GM21723 (cell line): ENCODE results near the gene TMEM255B.

ENCODE experiments used
- ATAC-seq: cut with Tn5 transposase; IDR thresholded peaks from one replicate; pipeline ENCODE4 v1.9.1; 2021; ENCODE audit warnings: mild to moderate bottlenecking, moderate library complexity; ENCODE audit not compliant: unreplicated experiment

Gene TMEM255B

GRCh38 chr13:113801289-113801961 lies 42.4 kb downstream of the TMEM255B start:
- ATAC-seq = no peak

DNA sequence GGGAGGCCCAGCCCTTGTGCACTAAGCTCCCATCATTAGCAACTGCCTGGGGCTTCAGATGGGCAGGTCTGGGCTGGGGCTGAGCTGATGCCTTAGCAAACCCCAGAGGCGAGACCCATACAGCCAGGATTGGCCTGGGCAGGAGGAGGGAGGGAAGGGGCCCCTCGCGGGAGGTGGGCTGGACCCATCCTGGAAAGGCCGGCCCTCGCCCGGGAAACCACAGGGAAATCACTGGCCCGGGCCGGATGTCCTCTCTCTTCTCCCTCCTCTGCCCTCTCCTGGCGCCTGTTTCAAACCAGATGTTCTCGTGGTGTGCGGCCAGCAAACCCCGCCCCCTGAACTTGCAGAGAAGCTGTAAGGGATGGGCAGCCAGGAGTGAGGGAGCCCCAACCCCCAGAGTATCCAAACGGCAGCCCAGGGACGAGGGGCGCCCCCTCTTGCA lies 43.1 kb downstream of the TMEM255B start:
- no peak for ATAC-seq

DNA sequence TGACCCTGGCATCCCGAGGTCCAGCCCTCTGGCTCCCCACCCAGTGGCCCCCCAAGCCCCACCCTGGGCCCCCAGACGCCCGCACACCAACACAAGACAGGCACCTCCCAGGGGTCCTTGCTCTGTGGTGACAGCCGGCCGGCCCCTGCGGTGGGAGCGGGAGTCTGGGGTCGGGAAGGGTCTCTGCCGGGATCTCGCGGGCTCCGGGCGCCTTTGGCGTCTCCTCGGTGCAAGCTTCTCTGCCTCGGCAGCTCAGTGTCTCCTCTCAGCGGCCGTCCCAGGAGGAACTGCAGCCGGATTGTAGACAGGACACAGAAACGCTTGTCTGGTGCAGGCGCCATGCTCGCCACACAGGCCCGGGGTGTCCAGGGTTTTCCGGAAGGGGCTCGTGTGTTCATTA lies 43.7 kb downstream of the TMEM255B start:
- no peak for ATAC-seq

DNA sequence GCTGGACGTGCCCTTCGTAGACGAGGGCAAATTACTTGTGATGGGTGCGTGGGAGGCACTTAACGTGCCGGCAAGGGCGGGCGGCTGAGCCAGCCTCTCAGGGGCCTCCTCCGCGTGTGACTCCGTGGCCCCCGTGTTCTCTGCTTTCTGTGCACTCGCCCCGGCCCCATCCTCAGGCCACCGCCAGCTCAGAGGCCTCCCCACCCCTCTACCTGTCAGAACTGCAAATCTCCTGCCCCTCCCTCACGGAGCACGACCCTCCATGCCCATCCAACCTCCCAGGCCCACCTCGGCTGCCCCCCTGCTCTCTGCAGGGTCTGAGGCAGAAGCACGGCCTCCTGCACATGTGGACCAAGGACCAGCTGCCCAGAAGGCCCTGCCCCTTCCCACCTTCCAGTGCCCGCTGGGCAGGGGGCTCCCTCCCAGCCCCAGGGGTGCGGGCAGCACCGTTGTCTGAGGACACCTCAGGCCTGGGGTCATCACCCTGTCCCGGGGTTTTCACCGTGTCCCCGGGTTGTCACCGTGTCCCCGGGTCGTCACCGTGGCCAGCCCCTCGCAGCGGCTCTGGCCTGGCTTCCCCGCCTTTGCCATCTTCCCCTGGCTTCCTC lies 44.5 kb downstream of the TMEM255B start:
- ATAC-seq = no peak

DNA sequence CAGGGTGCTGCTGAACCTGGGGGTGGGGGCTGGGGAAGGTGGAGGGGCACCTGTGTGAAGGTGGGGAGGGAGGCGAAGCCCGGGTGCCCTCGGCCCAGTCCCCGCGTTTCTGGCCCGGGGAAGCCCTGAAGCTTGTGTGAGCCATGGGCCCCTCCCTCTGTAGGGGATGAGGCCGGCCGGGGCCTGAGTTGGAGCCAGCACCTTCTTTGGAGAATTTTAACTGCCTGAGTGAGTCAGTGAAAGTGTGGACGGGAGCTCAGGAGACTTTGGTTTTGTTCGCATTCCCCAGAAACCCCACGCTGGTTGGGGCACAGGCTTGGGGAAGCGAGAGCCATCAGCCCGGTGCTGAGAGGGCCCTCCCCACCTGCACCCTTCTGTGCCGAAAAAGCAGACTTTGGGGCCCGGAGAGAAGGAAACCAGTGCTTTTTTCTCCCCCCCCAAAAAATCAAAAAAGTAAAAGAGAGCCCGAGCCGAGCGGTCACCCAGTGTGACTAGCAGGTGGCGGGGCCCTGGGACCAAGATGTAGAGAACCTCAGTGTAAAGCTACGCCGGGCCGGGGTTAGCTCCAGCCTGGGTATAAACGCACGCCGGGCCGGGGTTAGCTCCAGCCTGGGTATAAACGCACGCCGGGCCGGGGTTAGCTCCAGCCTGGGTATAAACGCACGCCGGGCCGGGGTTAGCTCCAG lies 45.1 kb downstream of the TMEM255B start:
- no peak for ATAC-seq

GRCh38 chr13:113804703-113805430 lies 45.8 kb downstream of the TMEM255B start:
- no peak for ATAC-seq

DNA sequence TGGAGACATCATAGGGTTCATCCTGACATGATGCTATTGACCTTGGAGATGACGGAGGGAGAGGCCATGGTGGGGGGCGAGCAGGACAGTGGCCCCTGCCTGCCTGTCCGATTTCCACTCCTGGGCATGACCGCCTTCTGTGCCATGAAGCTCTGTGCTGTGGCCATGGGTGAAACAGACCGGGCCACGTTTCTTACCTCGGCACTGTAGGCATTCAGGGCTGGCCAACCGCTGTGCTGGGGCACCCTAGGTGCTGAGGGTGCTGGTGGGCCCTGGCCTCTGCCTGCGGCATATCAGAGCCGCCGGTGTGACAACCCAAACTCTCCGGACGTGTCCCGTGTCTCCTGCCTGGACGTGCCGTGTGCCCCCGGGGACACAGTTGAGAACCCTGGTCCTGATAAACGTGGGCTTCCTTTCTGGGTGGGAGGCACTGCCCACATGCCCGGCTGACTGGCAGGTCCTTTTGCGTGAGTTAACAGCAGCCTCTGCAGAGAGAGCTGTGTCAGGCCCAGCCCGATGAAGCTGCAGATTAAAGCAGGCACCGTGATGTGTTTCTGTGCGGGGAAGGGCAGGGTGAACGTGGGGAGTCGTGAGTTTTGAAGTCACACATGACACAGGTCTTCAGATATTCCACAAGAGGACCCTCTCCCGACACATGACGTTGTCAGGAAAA lies 46.5 kb downstream of the TMEM255B start:
- no peak for ATAC-seq

DNA sequence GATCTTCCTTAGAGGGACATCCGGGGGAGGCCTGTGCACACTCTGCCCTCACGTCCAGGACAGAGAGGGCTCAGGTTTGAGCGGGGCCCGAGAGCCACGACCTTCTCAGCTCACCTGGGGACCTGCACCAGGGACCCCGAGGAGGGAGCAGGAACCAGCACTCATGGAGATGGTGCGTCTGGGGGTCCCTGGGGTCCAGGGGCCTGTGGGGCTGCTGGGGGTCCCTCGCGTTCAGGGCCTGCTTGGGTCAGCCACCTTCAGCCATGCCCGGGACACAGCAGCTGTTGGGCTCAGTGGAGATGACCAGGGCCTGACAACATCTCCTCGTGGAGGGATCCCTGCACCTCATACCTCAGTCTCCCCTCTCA lies 47.1 kb downstream of the TMEM255B start:
- no peak for ATAC-seq

DNA sequence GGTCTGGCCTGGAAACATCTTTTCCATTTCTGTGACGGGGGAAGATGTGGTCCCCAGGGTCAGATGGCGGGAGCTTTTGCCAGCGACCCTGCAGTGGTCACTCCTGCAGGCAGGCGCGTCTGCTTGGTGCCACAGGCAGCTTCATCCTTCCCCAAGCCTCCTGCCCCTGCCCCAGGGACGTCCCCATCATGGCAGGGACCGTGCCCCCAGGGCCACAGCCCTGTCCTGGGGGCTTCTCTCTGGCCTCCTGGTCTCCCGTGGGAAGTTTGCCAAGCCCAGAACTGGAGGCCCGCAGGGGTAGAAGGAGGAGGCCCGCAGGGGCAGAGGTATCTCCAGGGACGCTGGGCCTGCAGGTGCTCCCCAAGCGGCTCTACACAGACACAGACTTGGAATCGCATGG lies 47.5 kb downstream of the TMEM255B start:
- ATAC-seq = no peak

DNA sequence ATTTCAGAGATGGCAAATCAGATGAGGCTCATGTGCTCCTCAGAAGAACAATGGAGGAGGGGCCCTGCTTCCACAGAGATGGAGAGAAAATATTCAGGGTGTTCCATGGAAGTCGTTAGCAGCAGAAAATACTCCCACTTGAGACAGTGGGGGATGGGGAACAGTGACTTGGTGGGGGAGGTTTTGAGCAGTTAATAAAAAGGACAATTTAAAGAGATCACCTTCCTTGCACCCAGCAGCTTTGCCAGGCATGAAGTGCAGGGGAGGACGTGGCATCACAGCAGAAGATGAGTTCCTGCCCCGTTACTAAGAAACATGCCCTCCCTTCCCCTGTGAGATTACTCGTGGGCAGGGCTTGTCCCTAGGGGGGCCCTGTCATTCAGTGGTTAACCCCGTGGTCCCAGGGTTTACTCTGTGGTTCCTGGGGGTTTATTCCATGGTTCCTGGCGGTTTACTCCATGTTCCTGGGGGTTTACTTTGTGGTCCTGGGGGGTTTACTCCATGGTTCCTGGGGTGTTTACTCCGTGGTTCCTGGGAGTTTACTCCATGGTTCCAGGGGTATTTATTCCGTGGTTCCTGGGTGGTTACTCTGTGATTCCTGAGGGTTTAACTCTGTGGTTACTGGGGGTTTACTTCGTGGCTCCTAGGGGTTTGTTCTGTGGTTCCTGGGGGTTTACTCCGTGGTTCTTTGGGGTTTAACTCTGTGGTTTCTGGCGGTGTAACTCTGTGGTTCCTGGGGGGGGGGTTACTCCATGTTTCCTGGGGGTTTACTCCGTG lies 49.2 kb downstream of the TMEM255B start:
- no peak for ATAC-seq

GRCh38 chr13:113809934-113810333 lies 50.9 kb downstream of the TMEM255B start:
- ATAC-seq = no peak

GRCh38 chr13:113810640-113811039 lies 51.6 kb downstream of the TMEM255B start:
- ATAC-seq = no peak

GRCh38 chr13:113811081-113811928 lies 52.3 kb downstream of the TMEM255B start:
- no peak for ATAC-seq

DNA sequence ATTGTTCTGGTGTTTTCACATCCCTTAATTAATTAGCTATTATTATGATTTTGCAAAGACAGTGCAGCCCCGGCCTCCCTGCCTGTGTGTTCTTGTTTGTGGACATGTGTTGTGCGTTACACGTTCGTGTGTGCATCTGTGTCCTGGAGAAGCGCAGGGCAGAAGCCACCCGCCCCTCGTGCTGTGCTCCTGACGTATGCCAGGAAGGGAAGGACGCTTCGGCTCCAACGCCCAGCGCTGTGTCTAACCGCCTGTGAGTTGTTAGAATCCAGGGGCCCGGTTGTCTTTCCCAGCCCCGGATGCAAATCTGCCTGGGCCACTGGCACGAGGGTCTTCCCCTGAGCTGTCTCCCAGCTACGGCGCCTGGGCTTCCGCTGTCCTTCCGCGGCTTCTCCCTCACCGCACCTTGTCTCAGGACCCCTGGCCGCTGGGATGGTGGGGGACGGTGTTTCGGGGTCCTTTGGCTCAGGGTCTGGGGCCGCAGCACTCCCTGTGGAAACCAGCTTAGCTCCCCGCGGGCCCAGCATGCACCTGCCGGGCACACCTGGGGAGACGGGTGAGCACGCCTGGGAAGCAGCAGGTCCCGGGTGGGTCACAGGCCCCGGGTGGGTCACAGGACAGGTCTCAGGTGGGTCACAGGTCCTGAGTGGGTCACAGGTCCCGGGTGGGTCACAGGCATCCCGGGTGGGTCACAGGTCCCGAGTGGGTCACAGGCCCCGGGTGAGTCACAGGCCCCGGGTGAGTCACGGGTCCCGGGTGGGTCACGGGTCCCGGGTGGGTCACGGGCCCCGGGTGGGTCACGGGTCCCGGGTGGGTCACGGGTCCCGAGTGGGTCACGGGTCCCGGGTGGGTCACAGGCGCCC lies 53.4 kb downstream of the TMEM255B start:
- ATAC-seq = no peak

DNA sequence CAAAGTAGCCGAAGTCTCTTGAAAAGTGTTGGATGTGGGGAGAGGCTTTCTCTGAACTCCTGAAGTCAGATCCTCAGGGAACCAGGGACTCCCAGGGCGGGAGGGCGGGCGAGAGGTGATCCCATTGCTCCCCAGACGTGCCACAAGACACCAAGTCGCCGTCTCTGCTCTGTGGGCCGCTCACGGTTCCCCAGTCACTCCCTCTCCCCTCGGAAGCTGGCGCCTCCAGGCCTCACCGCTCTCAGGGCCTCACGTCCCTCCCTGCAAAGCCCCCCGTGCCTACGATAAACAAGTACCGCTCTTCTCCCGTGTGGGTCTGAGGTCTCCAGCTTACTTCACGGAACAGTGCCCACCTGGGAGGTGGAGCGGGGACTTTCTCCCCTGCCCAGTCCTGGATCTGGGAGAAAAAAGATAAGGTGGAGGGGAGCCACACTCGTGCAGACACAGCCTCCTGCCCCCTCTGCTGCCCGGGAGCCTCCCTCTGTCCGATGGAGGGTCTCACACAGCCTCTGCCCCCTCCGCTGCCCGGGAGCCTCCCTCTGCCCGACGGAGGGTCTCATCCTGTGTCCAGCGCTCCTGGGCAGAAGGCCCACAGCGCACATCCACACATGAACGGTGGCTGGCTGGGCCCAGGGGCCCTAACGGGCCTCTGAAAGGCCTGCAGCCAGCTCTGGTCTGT lies 54.2 kb downstream of the TMEM255B start:
- no peak for ATAC-seq

DNA sequence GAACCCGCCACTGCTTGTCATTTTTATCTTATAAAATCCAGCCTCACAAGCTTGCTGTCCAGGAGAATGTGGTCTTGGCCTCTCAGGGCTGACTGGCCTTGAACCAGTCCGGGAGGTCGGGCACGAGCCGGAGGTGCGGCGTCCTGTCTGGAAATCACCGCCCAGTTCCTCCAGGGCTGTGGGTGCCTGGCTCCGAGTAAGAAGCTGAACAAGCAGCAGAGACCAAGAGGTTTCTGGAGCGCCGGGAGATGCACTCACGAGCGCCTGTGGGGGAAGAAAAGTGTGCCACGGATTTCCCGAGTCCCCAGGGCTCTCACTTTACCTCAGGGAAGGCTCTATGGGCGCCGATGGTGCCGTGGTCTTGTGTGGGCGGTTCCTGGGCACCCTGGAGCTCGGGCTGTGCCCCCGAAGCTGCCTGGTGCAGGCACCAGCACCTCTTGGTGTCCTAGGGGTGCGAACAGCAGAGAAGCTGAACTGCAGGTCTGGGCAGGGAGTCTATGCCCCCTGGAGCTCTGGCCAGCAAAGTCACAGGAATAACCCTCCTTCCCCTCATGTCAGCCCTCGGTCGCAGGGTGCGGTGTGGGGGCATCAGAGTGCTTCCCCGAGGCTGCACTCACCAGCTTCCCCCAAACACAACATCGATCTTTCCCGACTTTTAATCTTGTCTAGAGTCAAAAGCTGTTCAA lies 54.9 kb downstream of the TMEM255B start:
- ATAC-seq = no peak

DNA sequence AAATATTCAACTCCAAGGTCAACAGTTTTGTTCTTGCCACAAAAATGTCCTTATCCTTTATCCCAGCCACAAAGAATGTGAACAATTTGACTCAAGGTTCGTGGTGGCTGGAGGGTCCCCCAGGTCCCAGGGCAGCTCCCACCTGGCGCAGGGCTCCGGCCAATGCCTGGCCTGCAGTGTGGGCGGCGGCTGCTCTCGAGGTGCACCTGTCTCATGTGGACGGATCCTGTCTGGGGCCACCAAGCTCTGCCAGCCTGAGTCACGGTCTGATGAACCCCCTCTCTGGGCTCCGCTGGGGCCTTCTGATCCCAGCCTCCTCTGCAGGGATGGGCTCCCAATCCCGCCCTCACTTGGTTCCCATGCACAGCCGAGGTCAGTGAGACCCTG lies 55.4 kb downstream of the TMEM255B start:
- ATAC-seq = no peak
